Cortex of kidney (tissue), 1 donor: ENCODE data around the gene TMEM126A.

ENCODE experiments used
- DNase-seq: peaks from one replicate; lab custom pipeline; 2025; lab: John Stamatoyannopoulos, UW

TMEM126A gene

DNA sequence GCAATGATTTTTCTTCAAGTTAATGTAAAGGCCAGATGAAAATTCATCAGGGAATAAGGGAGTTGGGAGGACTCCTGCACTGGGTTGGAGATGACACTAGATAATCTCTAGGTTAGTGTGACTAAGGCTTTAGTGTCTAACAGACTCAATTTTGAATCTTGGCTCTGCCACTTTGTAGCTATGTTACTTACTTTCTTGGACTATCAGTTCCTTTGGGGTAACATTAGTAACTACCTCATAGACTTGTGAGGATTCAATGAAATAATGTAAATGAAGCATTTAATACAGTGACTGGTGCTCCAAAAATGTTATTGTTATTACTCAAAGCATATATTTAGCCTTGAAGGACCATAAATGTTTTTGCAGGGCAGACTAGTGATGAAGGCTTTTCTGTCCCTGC lies 47.8 kb downstream of the TMEM126A start:
- no peak for DNase-seq

DNA sequence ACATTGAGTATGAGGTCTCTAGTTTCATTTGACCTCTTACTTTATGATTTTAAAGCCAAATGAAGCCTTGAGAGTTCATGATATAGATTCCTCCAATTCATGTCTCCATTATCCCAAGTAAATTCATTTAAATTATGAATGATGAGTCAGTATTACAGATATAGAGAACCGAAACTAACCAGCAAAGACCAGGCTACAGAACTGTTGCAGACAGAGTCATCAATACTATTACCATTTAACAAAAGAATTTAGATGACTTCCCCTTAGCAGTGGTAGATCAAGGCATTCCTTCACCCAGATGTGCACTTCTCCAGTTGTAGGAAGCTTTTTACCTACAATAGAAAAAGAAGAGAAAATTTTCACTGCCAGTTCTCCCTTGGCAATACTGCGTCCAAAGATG lies 50.0 kb downstream of the TMEM126A start:
- DNase-seq: no peak

DNA sequence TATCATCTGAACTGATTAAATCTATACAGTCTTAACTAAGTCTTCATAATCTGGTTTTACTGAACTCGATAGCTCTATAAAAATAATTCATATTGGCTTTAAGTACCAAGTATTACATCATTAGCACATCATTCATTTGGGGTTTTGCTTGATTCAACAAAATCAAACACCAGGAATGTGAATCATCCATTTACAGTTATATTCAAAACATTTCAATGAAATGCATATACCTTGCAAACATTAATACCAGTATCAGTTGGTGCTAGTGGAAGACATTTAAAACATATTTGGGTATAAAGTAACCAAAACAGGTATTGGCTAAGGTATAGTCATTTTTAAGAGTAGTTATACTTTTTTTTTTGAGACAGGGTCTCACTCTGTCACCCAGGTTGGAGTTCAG lies 50.4 kb downstream of the TMEM126A start:
- no peak for DNase-seq

DNA sequence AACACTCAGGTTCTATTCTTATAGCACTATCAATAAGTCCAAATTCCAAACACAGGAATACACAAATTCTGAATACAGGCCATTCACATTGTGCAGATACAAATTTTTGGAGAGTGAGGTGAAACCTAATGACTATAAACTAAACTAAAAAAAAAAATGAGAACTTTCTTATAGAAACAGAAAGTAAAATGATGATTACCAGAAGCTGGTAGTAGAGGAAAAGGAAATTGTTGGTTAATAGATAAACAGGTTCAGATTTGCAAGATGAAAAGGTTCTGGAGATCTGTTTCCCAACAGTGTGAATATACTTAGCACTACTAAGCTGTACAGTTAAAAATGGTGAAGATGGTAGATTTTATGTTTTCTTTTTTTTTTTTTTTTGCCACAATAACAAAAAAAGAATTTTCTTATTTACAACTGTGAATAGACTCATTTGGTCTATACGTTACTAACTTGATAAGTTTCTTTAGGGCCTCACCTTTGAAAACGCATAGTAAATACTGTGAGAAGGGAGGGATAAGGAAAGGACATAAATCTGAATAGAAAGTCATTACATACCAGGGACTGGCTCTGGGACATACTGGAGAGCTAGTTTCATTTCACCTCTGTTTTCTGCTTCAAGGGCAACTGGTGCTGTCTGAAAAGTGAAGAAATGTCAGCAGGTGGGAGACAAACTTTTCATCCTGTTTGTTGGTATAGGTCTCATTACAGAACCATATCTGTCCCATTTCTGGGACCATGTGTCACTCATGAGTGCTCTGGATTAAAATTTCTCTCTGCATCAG lies 52.4 kb downstream of the TMEM126A start:
- DNase-seq: no peak

DNA sequence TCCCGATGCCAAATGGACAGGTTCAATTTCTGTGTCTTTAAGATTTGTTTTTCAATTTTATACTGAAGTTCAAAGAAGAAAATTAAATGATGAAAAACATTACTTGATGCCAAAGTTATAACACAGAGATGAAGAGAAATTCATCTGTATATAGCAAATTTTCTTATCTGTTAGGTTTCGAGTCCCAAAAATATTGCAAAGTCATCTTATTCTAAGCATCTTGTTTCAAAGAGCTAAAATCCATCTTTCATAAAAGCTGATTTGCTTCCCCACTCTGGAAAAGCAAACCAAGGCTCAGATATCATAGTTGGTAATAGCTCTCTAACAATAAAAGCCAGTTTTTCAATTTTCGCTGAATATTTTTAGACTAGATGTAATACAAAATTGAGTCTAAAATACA lies 57.2 kb downstream of the TMEM126A start:
- no peak for DNase-seq

GRCh38 chr11:85705800-85706199 lies 58.0 kb downstream of the TMEM126A start:
- DNase-seq: no peak
